Panc1 (cell line): ENCODE results near the gene TMPRSS2. TPM values are rescaled to one million over a fixed set of nuclear protein-coding genes. Genes with fewer than 3 reads are reported as not detected.
A peak's percentile ranks its signal among the peaks of the same experiment; 100 is the strongest.

Experiments used
- ATAC-seq: fragments of 200-7000 bp; cut with Tn5 transposase; 2 replicates; pipeline ENCODE4 v1.9.1; 2020; ENCODE audit warnings: mild to moderate bottlenecking, moderate library complexity
- BruUV-seq: library from RNA; stranded (reverse); fragments of 400-500 nt; replicated peaks from 2 replicates; lab custom pipeline; 2021; lab: Mats Ljungman, UMichigan
- CTCF ChIA-PET: fragments of 300-600 bp; sonication (Branson Sonifier 250); formaldehyde crosslinking; loops from one replicate; lab custom pipeline; 2022; ENCODE audit warnings: antibody characterized with exemption; lab: Charles Lee
- POLR2A ChIA-PET: fragments of 300-600 bp; sonication (Branson Sonifier 250); formaldehyde crosslinking; loops from one replicate; lab custom pipeline; 2022; ENCODE audit warnings: antibody characterized with exemption; lab: Charles Lee
- DNase-seq: peaks from one replicate; pipeline ENCODE4 v3.0.0-alpha.2; 2010; ENCODE audit warnings: low read depth, low spot score
- H3K27ac ChIP-seq: 2 replicates; pipeline ENCODE4 v1.5.1; 2011; ENCODE audit warnings: mild to moderate bottlenecking, low read length, inconsistent platforms
- H3K27me3 ChIP-seq: fragments of 200-500 bp; sonication (Bioruptor generic); 2 replicates; pipeline ENCODE4 v1.6.0; 2014; ENCODE audit warnings: low read length, inconsistent platforms; ENCODE audit not compliant: control insufficient read depth, insufficient read depth
- H3K36me3 ChIP-seq: fragments of 200-500 bp; sonication (Bioruptor generic); 2 replicates; pipeline ENCODE4 v1.5.1; 2014; ENCODE audit warnings: inconsistent platforms, mild to moderate bottlenecking, low read length, moderate library complexity; ENCODE audit not compliant: control insufficient read depth, insufficient read depth
- H3K4me1 ChIP-seq: 2 replicates; pipeline ENCODE4 v1.5.1; 2011; ENCODE audit warnings: inconsistent platforms, mild to moderate bottlenecking, low read length, moderate library complexity; ENCODE audit not compliant: control insufficient read depth, insufficient read depth
- H3K4me3 ChIP-seq, 2 experiments: 2 replicates each; pipeline ENCODE4 v1.5.1; 2011 to 2012; ENCODE audit warnings: low read depth in 2 of 2, low read length in 2 of 2, mild to moderate bottlenecking in 2 of 2, inconsistent platforms in 1 of 2, moderate library complexity in 1 of 2
- H3K9me3 ChIP-seq: fragments of 200-500 bp; sonication (Bioruptor generic); 2 replicates; pipeline ENCODE4 v1.5.1; 2014; ENCODE audit warnings: low read depth, mild to moderate bottlenecking, inconsistent platforms, low read length, moderate library complexity; ENCODE audit not compliant: control insufficient read depth, insufficient read depth
- POLR2AphosphoS5 ChIP-seq: IDR thresholded peaks from 2 replicates; pipeline ENCODE4 v1.6.1; 2012; ENCODE audit warnings: mild to moderate bottlenecking, low read depth, low read length, moderate library complexity
- SIN3A ChIP-seq: IDR thresholded peaks from 2 replicates; pipeline ENCODE4 v1.6.1; 2012; ENCODE audit warnings: low read depth, mild to moderate bottlenecking, low read length, moderate library complexity, borderline replicate concordance; ENCODE audit not compliant: insufficient read depth
- TCF7L2 ChIP-seq: IDR thresholded peaks from 2 replicates; pipeline ENCODE4 v1.6.1; 2011; ENCODE audit warnings: mild to moderate bottlenecking, low read depth, low read length, inconsistent platforms
- in situ Hi-C: cut with HindIII; loops from 2 replicates; pipeline ENCODE4 v1.10.0; 2016; ENCODE audit warnings: low sequenced_read_pairs, low pct_unique_long_range_greater_than_20kb
- intact Hi-C: fragments of 100-400 bp; cut with micrococcal nuclease; formaldehyde crosslinking; loops from one replicate; pipeline ENCODE4 v1.10.0; 2022; ENCODE audit not compliant: unreplicated experiment
- total RNA-seq: library from RNA; stranded (reverse); gene quantifications from one replicate; pipeline ENCODE4 v1.2.1, GENCODE V29; 2021; ENCODE audit not compliant: unreplicated experiment
- TF ChIP-seq, protein P1 (sequence below), 2 experiments: IDR thresholded peaks; 2 replicates each; pipeline ENCODE4 v1.6.1; 2011 to 2012; ENCODE audit warnings: low read depth in 2 of 2, control low read depth in 1 of 2, low read length in 1 of 2, mild to moderate bottlenecking in 1 of 2, moderate library complexity in 1 of 2; ENCODE audit not compliant: insufficient read depth in 1 of 2
- TF ChIP-seq, protein P2 (sequence below): fragments of 450-650 bp; IDR thresholded peaks from 2 replicates; pipeline ENCODE4 v1.5.1; 2017; ENCODE audit warnings: mild to moderate bottlenecking

Gene TMPRSS2
- total RNA-seq, 1 experiment from 2014 or later, result 111 TPM

DNA sequence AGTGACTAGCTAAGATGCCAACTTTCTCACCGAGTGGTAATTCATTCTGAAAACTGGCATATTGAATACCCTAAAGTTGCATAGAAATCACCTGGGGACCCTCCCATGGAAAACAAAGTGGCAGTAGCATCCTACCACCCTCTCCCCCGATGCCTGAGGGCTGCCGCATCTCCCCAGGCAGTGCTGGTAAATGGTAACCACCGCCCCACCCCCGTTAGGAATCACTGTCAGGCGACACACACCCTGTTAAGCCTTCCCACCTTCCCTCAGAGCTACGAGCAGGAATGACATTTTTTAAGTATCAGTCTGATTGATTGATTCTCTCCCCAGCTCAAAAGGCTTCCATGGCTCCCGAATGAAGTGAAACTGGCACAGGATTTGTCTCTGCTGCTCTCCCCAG is 28.3 kb downstream of the TMPRSS2 start:
- no TSS peak for BruUV-seq
- in situ Hi-C loops, result no loop called here
- no peaks in the 10 kb centered on the region for H3K9me3 ChIP-seq

DNA sequence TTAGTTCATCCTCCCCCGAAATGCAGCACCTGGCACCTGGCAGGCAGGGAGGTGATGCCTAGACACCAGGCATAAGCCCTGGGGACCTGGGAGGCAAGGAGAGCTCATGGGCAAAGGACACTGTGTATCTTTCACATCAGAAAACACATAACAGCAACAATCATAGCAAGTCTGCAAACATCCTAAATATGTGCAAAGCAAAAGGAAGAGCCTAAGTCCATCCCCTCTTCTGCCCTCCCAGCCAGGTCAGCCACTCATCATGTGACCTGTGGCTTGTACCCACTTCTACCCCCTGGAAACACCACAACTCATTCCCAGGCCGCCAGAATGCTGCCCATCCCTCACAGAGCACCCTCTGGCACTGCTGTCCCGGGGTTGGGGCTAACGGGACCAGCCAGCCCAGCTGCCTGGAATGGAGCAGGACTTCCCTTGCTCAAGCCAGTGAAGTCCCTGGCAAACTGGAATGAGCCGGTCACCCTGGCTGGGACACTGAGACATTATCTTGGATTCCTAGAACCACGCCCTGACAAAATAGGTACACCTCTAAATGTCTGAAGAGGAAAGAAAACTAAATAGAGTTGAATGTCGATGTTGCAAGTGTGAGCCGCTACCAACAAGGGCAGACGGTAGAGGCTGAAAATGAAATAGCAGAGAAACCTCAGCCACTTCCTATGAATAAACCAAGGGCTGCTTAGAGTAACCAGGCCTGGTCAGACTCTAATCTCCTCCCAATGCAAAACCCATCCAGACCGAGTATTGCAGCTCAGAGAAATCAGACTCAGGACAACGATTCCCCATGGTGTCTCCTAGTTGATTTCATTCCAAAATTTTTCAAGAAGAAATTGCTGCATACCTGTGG is 29.4 kb downstream of the TMPRSS2 start:
- no peak for DNase-seq
- ATAC-seq, result no peak
- Histone ChIP-seq H3K36me3 (peaks cover 2% of the 10 kb centered on the region), H3K4me1 (peaks cover 17% of the 10 kb centered on the region), H3K4me3 (no peak overlapping the region), H3K9me3 (no peaks in the 10 kb centered on the region), H3K27ac (peak overlapping the region; percentile 39; the same call in 1 of the 2 replicates), H3K27me3 (no peaks in the 10 kb centered on the region)
- TF ChIP-seq SIN3A (no peak), TCF7L2 (no peak), POLR2AphosphoS5 (no peak)
- TF ChIP-seq, protein P1, sequence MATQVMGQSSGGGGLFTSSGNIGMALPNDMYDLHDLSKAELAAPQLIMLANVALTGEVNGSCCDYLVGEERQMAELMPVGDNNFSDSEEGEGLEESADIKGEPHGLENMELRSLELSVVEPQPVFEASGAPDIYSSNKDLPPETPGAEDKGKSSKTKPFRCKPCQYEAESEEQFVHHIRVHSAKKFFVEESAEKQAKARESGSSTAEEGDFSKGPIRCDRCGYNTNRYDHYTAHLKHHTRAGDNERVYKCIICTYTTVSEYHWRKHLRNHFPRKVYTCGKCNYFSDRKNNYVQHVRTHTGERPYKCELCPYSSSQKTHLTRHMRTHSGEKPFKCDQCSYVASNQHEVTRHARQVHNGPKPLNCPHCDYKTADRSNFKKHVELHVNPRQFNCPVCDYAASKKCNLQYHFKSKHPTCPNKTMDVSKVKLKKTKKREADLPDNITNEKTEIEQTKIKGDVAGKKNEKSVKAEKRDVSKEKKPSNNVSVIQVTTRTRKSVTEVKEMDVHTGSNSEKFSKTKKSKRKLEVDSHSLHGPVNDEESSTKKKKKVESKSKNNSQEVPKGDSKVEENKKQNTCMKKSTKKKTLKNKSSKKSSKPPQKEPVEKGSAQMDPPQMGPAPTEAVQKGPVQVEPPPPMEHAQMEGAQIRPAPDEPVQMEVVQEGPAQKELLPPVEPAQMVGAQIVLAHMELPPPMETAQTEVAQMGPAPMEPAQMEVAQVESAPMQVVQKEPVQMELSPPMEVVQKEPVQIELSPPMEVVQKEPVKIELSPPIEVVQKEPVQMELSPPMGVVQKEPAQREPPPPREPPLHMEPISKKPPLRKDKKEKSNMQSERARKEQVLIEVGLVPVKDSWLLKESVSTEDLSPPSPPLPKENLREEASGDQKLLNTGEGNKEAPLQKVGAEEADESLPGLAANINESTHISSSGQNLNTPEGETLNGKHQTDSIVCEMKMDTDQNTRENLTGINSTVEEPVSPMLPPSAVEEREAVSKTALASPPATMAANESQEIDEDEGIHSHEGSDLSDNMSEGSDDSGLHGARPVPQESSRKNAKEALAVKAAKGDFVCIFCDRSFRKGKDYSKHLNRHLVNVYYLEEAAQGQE (IDR thresholded peaks at IDR 0.05; ENCODE audit: insufficient read depth in 1 of 2, low read depth in 2 of 2, low read length in 1 of 2), result no peak
- TF ChIP-seq, protein P2, sequence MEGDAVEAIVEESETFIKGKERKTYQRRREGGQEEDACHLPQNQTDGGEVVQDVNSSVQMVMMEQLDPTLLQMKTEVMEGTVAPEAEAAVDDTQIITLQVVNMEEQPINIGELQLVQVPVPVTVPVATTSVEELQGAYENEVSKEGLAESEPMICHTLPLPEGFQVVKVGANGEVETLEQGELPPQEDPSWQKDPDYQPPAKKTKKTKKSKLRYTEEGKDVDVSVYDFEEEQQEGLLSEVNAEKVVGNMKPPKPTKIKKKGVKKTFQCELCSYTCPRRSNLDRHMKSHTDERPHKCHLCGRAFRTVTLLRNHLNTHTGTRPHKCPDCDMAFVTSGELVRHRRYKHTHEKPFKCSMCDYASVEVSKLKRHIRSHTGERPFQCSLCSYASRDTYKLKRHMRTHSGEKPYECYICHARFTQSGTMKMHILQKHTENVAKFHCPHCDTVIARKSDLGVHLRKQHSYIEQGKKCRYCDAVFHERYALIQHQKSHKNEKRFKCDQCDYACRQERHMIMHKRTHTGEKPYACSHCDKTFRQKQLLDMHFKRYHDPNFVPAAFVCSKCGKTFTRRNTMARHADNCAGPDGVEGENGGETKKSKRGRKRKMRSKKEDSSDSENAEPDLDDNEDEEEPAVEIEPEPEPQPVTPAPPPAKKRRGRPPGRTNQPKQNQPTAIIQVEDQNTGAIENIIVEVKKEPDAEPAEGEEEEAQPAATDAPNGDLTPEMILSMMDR, result no peak
- ChIA-PET CTCF (no interaction called here), POLR2A (no interaction called here)
- intact Hi-C loops (no loop called here), in situ Hi-C loops (no loop called here)
- no TSS peak for BruUV-seq

More for the DNA sequence above, 28.3 kb downstream of the TMPRSS2 start:
- H3K36me3 ChIP-seq, result peaks cover 2% of the 10 kb centered on the region
- DNase-seq (no peak), ATAC-seq (no peak)
- CTCF ChIA-PET, result interaction anchor here (0.6 kb wide), 1 partner anchor 89 kb away, joined by 3 read pairs; no protein-coding TSS in a partner anchor
- peaks cover 17% of the 10 kb centered on the region for H3K4me1 ChIP-seq
- TF ChIP-seq, protein P1 (IDR thresholded peaks at IDR 0.05; ENCODE audit: insufficient read depth in 1 of 2, low read depth in 2 of 2, low read length in 1 of 2), result no peak
- TF ChIP-seq SIN3A, result no peak
- TF ChIP-seq, protein P2, result no peak
- TF ChIP-seq POLR2AphosphoS5, result no peak
- no peak for TF ChIP-seq TCF7L2
- H3K27ac ChIP-seq, result no peak overlapping the region; the same call in 1 of the 2 replicates
- H3K27me3 ChIP-seq, result no peaks in the 10 kb centered on the region
- intact Hi-C loops, result no loop called here
- POLR2A ChIA-PET, result no interaction called here
- H3K4me3 ChIP-seq, result no peak overlapping the region
